Measurements from ENCODE around the gene SPRY2.

SPRY2 gene

DNA sequence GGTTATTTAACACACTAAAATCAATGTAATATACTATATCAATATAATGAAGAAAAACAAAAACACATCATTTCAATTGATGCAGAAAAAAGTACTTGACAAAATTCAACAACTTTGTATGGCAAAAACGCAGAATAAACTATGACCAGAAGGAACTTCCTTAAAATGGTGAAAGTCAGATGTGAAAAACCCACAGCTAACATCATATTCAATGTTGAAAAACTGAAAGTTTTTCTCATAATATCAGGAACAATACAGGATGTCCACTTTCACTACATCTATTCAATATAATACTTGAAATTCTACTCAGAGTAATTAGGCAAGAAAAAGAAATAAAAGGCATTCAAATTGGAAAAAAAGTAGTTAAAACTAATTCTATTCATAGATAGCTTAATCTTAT lies 50.3 kb downstream of the SPRY2 start:
- no peak for FAIRE-seq
- TF ChIP-seq, protein P1, sequence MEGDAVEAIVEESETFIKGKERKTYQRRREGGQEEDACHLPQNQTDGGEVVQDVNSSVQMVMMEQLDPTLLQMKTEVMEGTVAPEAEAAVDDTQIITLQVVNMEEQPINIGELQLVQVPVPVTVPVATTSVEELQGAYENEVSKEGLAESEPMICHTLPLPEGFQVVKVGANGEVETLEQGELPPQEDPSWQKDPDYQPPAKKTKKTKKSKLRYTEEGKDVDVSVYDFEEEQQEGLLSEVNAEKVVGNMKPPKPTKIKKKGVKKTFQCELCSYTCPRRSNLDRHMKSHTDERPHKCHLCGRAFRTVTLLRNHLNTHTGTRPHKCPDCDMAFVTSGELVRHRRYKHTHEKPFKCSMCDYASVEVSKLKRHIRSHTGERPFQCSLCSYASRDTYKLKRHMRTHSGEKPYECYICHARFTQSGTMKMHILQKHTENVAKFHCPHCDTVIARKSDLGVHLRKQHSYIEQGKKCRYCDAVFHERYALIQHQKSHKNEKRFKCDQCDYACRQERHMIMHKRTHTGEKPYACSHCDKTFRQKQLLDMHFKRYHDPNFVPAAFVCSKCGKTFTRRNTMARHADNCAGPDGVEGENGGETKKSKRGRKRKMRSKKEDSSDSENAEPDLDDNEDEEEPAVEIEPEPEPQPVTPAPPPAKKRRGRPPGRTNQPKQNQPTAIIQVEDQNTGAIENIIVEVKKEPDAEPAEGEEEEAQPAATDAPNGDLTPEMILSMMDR (IDR thresholded peaks at IDR 0.05; ENCODE audit: insufficient read depth, missing control alignments) = no peak
- no peak for DNase-seq (ENCODE audit: insufficient read length, low spot score)
